Left cardiac atrium (tissue), 4 donors: ENCODE results near the gene BCL7A. TPM values are rescaled to one million over a fixed set of nuclear protein-coding genes. Genes with fewer than 3 reads are reported as not detected.
A peak's percentile ranks its signal among the peaks of the same experiment; 100 is the strongest.

Experiments used
- ATAC-seq, 2 donors: fragments of 200-7000 bp; cut with Tn5 transposase; one replicate each; pipeline ENCODE4 v1.9.1; 2020; ENCODE audit warnings: mild to moderate bottlenecking in 2 of 2, moderate library complexity in 2 of 2
- DNase-seq: peaks from one replicate; pipeline ENCODE4 v3.0.0-alpha.2; 2020
- intact Hi-C, 2 donors: fragments of 100-400 bp; cut with DNase I; formaldehyde crosslinking; loops; one replicate each; pipeline versions ENCODE4 v1.14.1 to v1.15.1; 2022 to 2023
- total RNA-seq, 2 donors: library from RNA; stranded (reverse); fragmentation: NEBNext Ultra II Directional; extraction: Animal tissue kit (Norgen Biotek cat#: 25700); gene quantifications; one replicate each; pipeline ENCODE4 v1.2.1, GENCODE V29; 2021
- donor health status: DM: no; HTN: yes; CAD: no.
- donor health status: DM: no; HTN: yes; CAD: no; lungs with severe emphysema.
- donor health status: DM: yes; HTN: yes; CAD: no.
- donor health status: Dilated cardiomyopathy.

Gene BCL7A
- total RNA-seq, 2 donors from 2014 or later: 9.8 to 11.3 TPM

DNA sequence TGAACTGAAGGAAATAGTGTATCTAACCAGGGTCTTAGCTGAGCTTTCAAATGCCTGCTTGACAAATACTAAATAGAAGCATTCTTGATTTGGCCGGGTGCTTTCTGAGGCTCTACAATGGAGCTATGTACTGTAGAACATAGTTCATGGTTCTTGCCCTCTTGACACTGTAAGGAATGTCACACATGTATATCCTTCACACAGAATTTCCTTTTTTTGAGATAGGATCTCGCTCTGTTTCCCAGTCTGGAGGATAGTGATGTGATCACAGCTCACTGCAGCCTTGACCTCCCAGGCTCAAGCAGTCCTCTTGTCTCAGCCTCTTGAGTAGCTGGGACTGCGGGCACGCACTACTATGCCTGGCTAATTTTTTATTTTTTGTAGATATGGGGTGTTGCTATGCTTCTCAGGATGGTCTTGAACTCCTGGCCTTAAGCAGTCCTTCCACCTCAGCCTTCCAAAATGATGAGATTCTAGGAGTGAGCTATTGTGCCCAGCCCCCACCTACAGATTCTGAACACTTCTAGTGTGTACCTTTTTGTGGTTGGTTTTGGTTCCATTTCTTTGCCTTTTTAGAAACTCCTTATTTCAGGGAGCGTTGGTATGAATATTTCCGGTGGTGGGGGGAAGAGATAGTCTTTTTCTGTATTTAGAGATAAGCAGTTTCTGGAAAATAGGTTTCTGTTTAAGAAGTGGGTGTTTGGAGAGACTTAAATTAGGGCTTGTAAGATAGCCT lies 61.1 kb downstream of the BCL7A start:
- ATAC-seq (no peak), DNase-seq (no peak)
- intact Hi-C loops: no loop called here

GRCh38 chr12:122084857-122085405 lies 63.2 kb downstream of the BCL7A start:
- ATAC-seq (no peak), DNase-seq (no peak)
- intact Hi-C loops: no loop called here

DNA sequence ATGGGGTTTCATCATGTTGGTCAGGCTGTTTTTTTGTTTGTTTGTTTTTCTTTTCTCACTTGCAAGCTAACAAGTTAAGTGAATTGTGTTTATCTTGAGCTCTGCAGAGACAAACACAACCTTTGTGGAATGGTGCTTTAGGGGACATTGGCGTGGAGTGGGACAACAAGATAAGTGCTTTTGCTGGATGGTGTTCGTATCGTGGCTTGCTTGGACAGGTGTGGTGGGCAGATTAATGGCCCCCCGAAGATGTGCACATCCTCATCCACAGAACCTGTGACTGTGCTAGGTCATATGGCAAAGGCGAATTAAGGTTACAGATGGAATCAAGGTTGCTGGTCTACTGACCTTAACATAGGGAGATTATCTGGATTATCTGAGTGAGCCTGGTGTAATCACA lies 63.9 kb downstream of the BCL7A start:
- intact Hi-C loops: no loop called here
- ATAC-seq: no peak
- no peak for DNase-seq

DNA sequence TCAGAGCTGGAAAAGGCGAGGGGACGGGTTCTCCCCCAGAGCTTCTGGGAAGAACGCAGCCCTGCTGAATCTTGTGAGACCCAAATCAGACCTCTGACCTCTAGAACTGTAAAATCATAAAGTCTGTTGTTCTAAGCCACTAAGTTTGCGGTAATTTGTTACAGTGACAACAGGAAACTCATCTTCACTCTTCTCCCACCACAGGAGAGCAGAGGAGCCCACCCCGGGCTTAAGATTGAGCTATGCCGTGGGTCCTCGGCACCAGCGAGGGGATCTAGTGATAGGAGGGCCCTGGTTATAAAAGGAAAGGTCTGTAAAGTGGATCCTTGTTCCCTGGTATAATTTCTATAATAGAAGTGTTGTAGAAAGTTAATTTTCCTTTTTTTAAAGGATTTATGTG lies 64.4 kb downstream of the BCL7A start:
- ATAC-seq (no peak), DNase-seq (no peak)
- intact Hi-C loops: no loop called here

DNA sequence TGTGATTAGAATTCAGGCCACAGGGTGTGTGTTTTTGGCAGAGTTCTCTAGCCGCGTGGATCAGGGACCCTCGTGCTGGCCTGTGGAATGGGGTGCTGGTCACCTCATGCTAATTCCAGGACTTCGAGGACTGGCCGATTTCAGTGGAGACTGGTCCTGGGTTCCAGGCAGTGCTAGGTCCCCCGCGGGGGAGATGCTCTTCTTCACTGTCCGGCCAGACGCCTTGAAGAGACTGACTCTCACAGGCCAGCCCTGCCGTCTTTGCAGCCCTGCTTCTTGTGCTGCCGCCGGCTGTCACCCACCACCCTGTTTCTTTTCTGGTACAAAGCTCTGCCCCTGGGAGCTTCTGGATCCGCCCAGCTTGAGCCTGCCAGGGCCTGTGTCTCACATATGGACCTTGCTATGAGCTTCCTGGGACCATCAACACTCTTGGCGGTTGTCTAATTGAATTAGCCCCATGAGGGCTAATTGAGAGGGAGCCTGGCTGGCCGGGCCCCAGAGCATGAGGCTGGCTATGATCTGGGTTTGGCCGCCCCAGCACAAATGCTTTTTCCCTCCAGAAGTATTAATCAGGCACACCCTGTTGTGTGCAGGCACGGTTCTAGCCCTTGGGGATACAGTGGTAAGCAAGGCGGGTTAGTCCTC lies 65.1 kb downstream of the BCL7A start:
- intact Hi-C loops: no loop called here
- peak; percentile 25 to 36 for ATAC-seq

DNA sequence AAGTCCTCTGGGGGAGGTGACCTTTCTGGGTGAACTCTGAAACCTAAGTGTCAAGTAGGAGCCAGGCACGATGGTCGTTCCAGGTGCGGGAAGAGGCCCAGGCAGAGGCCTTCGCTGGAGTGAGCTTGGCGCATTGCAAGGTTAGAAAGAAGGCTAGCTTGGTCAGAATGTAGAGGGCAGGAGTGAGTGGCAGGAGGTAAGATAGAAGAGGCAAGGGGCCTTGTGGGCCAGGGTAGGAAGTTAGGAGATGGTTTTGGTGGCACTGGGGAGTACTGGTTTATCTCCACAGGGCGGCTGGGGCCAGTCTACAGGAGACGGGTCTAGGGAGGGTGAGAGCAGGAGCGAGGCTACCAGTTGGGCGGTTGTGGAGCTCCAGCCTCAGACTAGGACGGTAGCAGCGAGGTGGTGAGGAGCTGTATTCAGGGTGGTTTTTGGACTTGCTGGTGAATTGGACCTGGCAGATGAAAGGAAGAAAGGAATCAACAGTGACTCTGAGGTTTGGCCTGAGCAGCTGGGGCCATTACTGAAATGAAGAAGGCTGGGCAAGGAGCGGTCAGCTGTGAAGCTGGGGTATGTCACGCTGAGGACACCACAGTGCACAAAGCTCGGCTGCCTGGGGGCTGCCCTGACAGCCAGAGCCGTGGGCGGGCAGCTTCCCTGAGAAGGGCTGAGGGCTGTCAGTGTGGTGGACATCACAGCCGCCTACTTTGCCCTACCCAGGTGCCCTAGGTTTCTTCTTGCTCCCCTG lies 65.9 kb downstream of the BCL7A start:
- DNase-seq (no peak), ATAC-seq (peak; percentile 6 to 38)
- intact Hi-C loops: no loop called here

More for the DNA sequence above, 65.1 kb downstream of the BCL7A start:
- DNase-seq: no peak

DNA sequence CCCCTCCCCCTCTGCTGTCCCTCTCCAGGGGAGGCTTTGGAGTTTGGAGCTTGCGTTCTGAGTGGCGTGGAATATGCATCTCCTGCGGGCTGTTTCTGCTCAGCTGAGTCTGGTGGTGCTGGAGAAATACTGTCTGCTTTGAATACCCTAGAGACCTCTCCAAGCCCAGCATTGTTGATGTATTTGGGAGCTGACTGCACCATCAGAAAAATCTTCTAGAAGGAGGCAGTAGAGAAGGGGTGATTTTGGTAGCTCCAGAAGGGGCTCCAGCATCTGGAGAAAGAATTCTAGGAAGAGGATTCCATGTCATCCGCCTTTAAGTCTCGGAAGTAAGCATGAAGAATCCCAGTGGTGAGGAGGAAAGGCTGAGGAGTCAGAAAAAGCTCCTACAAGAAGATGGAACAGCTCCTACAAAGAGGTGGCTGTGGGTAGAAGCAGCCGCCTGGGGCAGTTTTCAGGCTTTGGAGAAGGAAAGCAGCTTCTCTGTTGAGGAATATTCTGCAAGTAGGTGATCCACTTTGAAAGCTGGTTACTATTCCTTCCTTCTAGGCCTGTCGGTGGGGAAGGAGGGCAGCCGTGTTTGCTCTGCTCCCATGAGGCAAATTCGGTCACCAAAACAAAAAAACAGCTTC lies 66.6 kb downstream of the BCL7A start:
- ATAC-seq: peak; percentile 21 to 22
- DNase-seq: no peak
- intact Hi-C loops: no loop called here

DNA sequence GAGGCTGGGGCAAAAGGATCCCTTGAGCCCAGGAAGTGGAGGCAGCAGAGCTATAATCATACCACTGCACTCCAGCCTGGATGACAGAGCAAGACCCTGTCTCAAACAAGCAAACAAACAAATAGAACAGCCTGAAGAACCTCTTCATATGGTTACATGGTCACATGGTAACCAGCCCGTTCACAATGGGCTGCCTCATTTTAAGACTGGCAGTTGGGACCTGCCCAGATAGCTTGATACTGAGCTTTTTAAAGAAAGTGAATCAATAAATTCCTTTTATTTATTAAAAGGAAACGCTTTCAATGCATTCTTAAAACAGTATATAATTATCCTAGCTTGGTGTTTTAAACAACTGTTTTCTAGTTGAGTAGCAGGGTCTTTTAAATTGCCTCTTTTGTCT lies 67.4 kb downstream of the BCL7A start:
- ATAC-seq: no peak
- intact Hi-C loops: no loop called here
- DNase-seq: no peak

DNA sequence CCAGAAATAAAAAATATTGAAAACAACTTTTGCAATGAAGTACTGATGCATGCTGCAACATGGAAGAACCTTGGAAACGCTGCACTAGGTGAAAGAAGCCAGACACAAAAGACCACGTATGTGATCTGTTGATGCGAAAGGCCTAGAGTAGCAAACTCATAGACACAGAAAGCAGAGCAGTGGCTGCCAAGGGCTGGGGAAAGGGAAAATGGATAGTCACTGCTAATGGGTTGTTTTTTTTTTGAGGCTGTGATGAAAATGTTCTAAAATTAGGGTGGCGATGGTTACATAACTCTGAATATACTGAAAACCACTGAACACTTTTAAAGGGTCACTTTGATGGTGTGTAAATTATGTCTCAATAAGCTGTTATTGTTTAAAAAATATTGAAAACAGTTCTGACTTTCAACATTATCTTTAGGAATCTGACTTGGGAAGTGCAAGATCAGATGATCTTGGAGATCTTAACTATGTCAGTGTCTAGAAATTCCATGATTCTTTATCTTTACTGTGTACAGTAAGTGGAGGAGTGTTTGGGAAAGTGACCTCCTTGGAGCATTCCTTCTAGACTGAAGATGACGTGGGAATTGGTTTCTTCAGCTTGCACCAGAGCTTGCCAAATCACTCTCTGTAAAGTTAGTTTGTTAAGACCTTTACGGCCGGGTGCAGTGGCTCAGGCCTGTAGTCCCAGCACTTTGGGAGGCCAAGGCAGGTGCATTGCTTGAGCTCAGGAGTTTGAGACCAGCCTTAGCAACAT lies 69.3 kb downstream of the BCL7A start:
- DNase-seq (no peak), ATAC-seq (peak; percentile 60 to 74)
- intact Hi-C loops: no loop called here

DNA sequence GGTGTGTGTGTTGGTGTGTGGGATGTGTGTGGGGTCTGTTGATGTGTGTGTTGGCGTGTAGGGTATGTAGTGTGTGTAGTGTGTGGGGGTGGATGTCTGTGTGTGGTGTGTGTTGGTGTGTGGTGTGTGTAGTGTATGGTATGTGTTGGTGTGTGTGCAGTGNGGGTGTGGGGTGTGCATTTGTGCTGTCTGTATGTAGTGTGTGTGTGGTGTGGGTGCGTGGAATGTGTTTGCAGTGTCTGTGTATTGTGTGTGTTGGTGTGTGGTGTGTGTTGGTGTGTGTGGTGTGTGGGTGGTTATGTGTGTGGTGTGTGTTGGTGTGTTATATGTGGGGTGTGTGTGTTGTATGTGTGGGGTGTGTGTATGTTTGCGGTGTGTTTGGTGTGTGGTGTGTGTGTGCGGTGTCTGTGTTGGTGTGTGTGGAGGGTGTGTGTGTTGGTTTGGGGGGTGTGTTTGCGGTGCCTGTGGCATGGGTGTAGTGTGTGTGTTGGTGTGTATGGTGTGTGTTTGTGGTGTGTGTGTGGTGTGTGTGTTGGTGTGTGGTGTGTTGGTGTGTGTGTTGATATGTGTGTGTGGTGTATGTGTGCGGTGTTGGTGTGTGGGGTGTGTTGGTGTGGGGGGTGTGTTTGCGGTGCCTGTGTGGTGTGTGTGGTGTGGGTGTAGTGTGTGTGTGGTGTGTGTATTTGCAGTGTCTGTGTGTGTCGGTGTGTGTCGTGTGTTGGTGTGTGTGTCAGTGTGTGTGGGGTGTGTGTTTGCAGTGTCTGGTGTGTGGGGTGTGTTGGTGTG lies 71.6 kb downstream of the BCL7A start:
- ATAC-seq (no peak), DNase-seq (no peak)
- intact Hi-C loops: no loop called here

DNA sequence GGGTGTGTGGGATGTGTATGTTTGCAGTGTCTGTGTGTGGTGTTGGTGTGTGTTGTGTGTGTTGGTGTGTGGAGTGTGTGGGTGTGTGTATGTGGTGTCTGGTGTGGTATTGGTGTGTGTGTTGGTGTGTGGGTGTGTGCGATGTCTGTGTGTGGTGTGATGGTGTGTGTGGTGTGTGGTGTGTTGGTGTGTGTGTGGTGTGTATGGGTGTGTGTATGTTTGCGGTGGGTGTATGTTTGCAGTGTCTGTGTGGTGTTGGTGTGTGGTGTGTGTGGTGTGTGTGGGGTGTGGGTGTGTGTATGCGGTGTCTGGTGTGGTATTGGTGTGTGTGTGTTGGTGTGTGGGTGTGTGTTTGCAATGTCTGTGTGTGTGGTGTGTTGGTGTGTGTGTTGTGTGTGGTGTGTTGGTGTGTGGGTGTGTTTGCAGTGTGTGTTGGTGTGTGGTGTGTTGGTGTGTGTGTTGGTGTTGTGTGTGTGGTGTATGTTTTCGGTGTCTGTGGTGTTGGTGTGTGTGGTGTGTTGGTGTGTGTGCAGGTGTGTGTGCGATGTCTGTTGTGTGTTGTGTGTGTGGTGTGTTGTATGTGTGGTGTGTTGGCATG lies 72.6 kb downstream of the BCL7A start:
- intact Hi-C loops: no loop called here
- no peak for ATAC-seq
- no peak for DNase-seq

DNA sequence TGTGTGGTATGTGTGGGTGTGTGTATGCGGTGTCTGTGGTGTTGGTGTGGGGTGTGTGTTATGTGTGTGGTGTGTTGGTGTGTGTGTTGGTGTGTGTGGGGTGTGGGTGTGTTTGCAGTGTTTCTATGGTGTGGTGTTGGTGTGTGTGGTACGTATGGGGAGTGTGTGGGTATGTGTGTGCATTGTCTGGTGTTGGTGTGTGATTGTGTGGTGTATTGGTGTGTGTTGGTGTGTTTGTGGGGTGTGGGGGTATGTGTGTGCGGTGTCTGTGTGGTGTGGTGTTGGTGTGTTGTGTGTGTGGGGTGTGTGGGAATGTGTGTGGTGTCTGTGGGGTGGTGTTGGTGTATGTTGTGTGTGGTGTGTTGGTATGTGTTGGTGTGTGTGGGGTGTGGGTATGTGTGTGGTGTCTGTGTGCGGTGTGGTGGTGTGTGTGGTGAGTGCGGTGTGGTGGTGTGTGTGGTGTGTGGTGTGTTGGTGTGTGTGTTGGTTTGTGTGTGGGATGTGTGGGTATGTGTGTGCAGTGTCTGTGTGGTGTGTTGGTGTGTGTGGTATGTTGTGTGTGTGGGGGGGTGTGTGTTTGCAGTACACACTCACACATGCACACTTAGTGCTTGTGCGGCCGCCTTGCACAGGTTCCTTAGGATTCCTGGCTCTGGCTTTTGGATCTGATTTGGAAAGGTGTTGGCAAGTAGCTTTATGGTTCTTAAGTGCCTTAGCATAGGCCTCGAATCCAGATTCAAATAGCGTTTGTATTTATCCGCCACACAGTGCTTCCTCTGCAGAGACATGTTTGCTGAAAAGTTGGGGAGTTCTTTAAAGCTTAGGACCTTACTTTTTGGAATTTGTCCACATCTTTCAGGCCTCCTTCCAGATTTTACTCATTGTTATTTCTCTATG lies 73.3 kb downstream of the BCL7A start:
- DNase-seq: no peak
- ATAC-seq: no peak
- intact Hi-C loops: no loop called here

DNA sequence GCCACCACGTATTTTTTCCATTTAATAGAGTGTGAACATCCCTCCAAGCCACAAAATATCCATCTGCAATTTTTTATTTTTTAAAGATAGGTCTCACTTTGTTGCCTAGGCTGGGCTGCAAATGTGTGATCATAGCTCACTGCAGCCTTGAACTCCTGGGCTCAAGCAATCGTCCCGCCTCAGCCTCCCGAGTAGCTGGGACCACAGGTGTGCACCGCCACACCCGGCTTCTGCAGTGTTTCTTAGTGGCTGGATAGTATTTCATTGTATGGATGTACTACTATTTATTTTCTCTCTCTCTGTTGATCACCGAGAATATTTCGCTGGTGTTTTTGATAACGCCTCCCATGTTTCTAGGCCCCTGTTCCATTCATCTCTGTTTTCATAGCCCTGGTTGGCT lies 74.3 kb downstream of the BCL7A start:
- intact Hi-C loops: no loop called here
- ATAC-seq (no peak), DNase-seq (no peak)

GRCh38 chr12:122096591-122097149 lies 75.0 kb downstream of the BCL7A start:
- intact Hi-C loops: no loop called here
- ATAC-seq: peak in 1 of 2 donors; percentile 4
- DNase-seq: no peak

DNA sequence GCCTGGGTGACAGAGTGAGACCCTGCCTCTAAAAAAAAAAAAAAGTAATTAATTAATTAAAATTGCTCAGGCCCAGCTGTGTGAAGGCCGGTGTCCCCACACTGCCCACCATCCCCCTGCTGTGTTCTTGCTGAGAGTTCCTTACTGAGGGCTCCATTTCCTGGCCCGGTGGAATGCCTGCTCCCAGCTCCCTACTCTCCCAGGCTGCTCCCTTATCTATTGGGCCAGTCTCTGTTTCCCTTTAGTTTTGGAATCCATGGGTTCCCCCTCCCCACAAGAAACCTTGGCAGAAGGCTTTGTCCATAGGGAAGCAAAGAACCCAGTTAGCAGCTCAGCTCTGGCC lies 75.9 kb downstream of the BCL7A start:
- intact Hi-C loops: no loop called here
- ATAC-seq: peak; percentile 41 to 52

GRCh38 chr12:122097927-122098756 lies 76.5 kb downstream of the BCL7A start:
- DNase-seq (peak; percentile 81), ATAC-seq (peak; percentile 90 to 95)
- intact Hi-C loops: no loop called here

More for the DNA sequence above, 75.9 kb downstream of the BCL7A start:
- no peak for DNase-seq
